Measurements from ENCODE around the gene AUTS2. TPM values are rescaled to one million over a fixed set of nuclear protein-coding genes. Genes with fewer than 3 reads are reported as not detected.
"Not testable (repeated sequence)": the region's sequence is repeated elsewhere in the genome, so short reads cannot be mapped to it uniquely, and the experiment has no call there.

Gene AUTS2
- total RNA-seq, 2 donors from 2014 or later: 8.6 TPM

DNA sequence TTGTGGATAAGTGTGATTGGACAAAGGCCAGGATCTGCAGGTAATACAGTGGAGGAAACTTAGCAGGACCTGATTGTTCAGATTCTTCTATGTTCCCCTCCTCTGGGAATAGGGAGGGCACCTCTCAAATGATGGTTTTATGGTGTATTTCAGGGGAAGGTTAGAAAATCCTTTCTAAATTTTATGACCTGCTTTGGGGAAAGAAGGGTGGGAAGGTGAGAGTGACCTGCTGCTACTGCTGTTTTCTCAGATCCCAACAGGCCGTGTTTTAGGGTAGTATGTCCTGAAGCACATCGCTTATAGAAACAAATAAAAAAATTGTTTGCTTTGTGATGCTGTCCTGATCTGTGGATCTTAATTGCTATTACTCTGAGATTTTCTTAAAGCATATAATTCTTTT is 1129.6 kb downstream of the AUTS2 start:
- Histone ChIP-seq H3K4me3 (no peak overlapping the region), H3K36me3 (no peaks in the 10 kb centered on the region), H3K4me1 (no peaks in the 10 kb centered on the region), H3K27ac (no peak overlapping the region), H3K9me3 (no peaks in the 10 kb centered on the region), H3K27me3 (no peaks in the 10 kb centered on the region)
- TF ChIP-seq, protein P1, sequence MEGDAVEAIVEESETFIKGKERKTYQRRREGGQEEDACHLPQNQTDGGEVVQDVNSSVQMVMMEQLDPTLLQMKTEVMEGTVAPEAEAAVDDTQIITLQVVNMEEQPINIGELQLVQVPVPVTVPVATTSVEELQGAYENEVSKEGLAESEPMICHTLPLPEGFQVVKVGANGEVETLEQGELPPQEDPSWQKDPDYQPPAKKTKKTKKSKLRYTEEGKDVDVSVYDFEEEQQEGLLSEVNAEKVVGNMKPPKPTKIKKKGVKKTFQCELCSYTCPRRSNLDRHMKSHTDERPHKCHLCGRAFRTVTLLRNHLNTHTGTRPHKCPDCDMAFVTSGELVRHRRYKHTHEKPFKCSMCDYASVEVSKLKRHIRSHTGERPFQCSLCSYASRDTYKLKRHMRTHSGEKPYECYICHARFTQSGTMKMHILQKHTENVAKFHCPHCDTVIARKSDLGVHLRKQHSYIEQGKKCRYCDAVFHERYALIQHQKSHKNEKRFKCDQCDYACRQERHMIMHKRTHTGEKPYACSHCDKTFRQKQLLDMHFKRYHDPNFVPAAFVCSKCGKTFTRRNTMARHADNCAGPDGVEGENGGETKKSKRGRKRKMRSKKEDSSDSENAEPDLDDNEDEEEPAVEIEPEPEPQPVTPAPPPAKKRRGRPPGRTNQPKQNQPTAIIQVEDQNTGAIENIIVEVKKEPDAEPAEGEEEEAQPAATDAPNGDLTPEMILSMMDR (IDR thresholded peaks at IDR 0.05): no peak
- no peak for DNase-seq (ENCODE audit: low spot score)

DNA sequence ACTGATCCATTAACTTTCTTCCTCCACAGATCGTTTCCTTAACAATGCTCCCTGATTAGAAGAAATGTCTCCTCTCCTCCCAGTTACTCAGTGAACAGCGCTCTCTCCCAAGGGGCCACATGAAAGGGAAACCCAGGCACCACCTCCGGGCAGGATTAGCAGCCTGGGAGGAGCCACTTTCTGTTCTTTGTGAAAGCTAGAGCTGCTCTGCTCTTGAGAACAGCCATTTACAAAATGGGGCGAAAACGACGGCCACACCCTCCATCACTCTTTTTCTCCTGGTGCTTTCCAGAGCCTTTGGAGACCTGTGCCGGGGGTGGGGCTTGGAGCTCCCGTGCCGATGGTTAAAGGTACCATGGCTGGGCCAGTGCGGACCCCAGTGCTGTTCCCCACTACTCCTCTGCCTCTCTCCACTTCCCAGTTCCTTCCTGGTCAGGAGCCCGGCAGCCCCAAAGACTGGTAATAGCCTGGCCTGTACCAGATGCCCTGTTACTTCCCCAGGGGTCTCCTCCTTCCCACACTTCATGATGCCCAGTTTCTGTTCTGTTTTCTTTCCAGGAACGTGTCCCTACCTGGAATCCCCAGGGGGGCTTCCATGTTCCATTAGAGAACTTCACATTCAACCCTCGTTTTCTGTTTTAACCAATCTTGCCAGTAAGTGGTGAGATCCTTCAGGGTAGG is 1130.7 kb downstream of the AUTS2 start:
- Histone ChIP-seq H3K27ac (no peak overlapping the region), H3K27me3 (no peaks in the 10 kb centered on the region), H3K4me3 (no peak overlapping the region), H3K4me1 (no peaks in the 10 kb centered on the region), H3K9me3 (no peaks in the 10 kb centered on the region), H3K36me3 (no peaks in the 10 kb centered on the region)
- TF ChIP-seq, protein P1 (IDR thresholded peaks at IDR 0.05): no peak
- no peak for DNase-seq (ENCODE audit: low spot score)

DNA sequence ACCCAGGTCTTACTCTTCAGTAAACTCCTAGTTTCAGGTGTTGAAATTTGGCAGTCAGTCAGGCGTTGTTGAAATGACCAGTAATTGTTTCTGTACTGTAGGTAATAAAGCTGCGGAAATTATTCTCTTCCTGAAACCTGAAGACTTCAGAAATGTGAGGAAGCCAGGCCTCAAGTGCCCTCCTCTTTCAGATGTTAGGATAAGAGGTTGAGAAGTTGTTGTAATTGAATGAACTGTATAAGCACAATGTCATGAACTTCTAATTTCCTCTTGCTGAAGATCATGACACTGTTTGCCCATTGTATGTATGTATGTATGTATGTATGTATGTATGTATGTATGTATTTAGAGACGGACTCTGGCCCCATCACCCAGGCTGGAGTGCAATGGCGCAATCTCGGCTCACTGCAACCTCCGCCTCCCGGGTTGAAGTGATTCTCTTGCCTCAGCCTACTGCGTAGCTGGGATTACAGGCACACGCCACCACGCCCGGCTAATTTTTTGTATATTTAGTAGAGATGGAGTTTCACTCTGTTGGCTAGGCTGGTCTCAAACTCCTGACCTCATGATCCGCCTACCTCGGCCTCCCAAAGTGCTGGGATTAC is 1131.4 kb downstream of the AUTS2 start:
- not testable (repeated sequence) for H3K4me1 ChIP-seq; H3K27me3 ChIP-seq; H3K4me3 ChIP-seq; H3K9me3 ChIP-seq; H3K27ac ChIP-seq; DNase-seq (ENCODE audit: low spot score); H3K36me3 ChIP-seq

DNA sequence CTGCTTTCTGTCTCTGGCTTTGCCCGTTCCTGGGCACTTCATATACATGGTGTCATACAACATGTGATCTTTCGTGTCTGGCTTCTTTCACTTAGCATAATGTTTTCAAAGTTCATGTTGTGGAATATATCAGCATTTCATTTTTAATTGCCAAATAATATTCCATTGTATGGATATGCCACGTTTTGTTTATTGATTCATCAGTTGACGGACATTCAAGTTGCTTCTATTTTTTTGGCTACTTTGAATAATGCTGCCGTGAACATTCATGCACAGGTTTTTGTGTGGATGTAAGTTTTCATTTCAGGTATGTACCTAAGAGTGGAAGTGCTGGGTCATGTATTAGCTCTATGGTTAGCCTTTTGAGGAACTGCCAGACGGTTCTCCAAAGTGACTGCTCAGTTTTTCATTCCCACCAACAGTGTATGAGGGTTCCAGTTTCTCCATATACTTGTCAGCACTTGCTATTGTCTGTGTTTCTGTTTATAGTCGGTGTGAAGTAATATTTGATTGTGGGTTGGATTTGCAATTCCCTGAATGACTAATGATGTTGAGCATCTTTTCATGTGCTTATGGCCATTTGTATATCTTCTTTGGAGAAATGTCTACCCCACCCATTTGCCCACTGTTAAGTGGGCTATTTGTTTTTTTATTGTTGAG is 1132.3 kb downstream of the AUTS2 start:
- TF ChIP-seq, protein P1 (IDR thresholded peaks at IDR 0.05): no peak
- Histone ChIP-seq H3K4me1 (no peaks in the 10 kb centered on the region), H3K36me3 (no peaks in the 10 kb centered on the region), H3K4me3 (no peak overlapping the region), H3K27me3 (no peaks in the 10 kb centered on the region), H3K27ac (no peak overlapping the region), H3K9me3 (no peaks in the 10 kb centered on the region)
- no peak for DNase-seq (ENCODE audit: low spot score)

DNA sequence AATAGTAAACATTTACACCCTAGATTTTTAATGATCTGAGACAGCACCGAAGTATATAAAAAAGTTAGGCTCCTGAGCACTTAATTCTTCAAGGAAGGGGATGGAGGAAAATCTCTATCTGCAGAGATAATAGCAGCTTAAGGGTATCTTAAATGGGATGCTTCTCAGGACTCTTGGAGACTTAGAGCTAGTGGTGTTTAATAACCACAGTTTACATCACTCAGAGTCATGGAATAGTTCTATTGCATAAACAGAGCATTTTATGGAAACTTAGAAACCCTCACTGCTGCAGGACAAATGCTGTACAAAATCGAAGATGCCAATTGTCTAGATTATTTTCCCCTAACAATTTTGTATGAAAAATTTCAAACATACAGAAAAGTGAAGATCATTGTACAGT is 1134.8 kb downstream of the AUTS2 start:
- H3K9me3 ChIP-seq: no peaks in the 10 kb centered on the region
- H3K27me3 ChIP-seq: no peaks in the 10 kb centered on the region
- H3K4me1 ChIP-seq: peaks cover 0 to 12% of the 10 kb centered on the region in 2 donors
- H3K27ac ChIP-seq: no peak overlapping the region
- no peaks in the 10 kb centered on the region for H3K36me3 ChIP-seq
- DNase-seq (ENCODE audit: low spot score): no peak
- TF ChIP-seq, protein P1 (IDR thresholded peaks at IDR 0.05): no peak
- no peak overlapping the region for H3K4me3 ChIP-seq

DNA sequence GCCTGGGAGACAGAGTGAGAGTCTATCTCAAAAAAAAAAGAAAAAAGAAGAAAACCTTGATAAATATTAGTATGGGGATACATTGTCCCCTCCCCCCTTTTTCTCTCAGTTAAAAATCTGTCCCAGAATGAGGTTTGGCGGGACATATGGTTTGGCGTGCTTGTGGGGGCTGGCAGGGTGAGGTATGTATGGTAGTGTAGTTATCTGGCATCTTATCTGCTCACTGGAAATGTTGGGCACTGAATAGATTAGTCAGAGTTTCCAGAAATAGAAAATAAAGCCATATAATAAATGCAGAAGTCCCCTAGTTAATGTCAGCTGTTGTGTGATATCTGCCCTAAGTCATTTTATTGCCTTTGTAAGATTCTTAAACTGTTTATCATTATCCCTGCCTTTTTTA is 1136.1 kb downstream of the AUTS2 start:
- Histone ChIP-seq H3K4me1 (peaks cover 0 to 12% of the 10 kb centered on the region in 2 donors), H3K36me3 (no peaks in the 10 kb centered on the region), H3K27ac (no peak overlapping the region), H3K27me3 (no peaks in the 10 kb centered on the region), H3K4me3 (no peak overlapping the region), H3K9me3 (no peaks in the 10 kb centered on the region)
- TF ChIP-seq, protein P1 (IDR thresholded peaks at IDR 0.05): no peak
- no peak for DNase-seq (ENCODE audit: low spot score)

Measured in right atrium auricular region (tissue), 2 donors.